ENCODE data around the gene KRT32.
"Not testable (repeated sequence)": the region's sequence is repeated elsewhere in the genome, so short reads cannot be mapped to it uniquely, and the experiment has no call there.

Gene KRT32

DNA sequence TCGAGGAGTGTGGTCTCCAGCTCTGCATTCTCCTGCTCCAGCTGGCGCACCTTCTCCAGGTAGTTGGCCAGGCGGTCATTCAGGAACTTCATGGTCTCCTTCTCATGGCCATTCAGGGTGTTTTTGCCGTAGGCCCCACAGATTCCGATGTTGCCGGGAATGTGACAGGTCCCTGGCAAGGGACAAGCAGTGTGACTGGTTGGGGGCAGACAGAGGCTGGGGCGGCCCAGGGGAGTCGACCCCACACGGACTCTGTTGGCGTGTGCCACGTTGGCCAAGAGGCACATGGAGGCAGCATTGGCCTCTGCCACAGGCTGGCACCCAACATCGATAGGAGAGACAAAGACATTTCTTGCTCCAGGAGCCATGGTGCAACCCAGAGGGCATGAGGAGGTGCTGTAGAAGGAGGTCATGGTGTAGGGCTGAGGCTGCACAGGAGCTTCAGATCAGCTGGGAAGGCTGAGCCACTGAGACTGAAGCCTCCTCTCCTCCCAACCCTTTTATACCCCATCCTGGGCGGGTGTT is 43.0 kb downstream of the KRT32 start, which contains the start of gene KRT37:
Gene KRT37 (minus strand): TSS at position 475 of the 525 bp plus-strand sequence. CDS start 62 bp downstream, at position 413.
- DNase-seq (ENCODE audit: low read depth): no peak

DNA sequence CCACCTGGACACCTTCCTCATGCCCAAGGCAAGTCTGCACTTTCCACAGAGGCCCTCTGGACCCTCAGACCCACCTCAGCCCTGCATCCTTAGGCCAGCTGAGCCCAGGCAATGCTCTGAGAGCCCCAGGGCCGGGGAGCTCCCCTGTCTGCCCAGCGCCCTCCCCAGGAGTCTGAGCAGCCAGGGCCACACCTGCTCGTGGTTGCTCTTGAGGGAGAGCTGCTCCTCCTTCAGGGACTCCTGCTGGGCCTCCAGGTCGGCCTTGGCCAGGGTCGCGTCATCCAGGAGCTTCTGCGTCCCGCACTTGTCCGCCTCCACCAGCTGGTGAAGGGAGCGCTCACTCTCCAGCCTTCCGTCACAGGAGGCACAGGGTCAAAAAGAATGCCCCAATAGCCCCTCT is 44.6 kb downstream of the KRT32 start:
- not testable (repeated sequence) for DNase-seq (ENCODE audit: low read depth)

DNA sequence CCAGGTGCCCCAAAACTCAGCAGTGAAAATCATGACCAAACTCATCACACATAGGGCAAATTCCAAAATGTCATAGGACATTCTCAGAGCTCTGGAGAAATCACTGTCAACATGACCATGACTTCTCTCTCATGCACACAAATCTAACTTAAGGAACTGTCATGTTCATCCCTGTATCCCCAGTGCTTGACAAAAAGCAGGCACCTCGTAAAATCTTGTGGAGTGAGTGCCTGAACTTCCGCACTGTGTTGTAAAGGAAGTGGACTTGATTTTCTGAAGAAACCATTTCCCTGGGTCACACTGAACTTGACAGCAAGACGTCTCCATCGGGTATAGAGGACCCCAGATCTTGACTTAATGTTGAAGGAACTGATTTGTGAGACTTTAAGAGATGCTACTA is 45.6 kb downstream of the KRT32 start:
- no peak for DNase-seq (ENCODE audit: low read depth)

DNA sequence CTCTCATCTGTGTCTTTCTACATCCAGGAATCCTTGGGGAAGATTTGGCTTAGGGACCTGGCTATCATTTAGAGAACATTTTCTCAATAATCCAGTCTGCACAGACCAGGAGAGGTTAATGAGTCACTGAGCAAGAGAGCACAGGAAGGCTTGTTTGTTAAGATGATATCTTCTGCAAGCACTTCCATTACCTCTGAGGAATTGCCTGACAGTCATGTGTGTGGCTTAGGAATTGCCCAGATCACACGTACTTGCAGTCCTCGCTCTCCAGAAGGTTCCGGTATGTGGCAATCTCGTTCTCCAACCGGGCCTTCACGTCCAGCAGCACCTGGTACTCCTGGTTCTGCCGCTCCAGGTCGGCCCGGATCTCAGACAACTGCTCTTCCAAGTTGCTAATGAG is 46.1 kb downstream of the KRT32 start:
- no peak for DNase-seq (ENCODE audit: low read depth)

DNA sequence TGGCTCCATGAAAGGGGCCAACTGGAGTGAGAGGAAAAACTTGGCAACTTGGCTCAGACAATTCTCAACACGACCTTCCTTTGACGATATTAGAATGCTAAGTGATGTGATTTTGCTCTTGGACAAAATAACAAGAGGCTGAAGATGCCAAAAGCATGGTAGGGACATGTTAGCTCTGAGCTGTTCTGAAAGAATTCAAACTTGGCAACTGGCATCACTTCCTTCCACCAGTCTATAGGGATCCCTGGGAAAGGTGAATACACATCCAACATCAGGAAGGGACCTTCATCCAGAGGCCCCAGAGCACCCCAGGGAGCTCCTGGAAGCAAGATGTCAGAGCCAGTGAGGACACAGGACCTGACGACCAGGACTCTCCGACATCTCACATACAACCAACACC is 47.1 kb downstream of the KRT32 start:
- no peak for DNase-seq (ENCODE audit: low read depth)

DNA sequence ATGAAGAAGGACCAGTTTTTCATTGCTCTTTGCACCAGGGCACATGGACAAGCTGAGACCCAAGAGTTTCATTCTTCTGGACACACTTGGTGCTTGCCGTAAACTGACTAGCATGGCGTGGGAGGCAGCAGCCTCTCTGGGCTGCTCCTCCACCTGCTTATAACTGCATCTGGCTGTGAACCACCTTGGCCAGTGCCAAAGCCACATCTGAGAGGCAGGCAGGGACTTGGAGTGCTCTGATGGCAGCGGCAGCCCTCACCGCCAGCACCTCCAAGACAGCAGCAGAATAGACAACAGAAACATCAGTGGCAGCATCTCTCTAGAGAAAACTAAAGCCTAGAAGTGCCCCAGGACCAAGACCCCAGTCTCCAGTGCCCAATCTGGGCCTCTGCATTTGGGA is 47.5 kb downstream of the KRT32 start:
- DNase-seq (ENCODE audit: low read depth): no peak

DNA sequence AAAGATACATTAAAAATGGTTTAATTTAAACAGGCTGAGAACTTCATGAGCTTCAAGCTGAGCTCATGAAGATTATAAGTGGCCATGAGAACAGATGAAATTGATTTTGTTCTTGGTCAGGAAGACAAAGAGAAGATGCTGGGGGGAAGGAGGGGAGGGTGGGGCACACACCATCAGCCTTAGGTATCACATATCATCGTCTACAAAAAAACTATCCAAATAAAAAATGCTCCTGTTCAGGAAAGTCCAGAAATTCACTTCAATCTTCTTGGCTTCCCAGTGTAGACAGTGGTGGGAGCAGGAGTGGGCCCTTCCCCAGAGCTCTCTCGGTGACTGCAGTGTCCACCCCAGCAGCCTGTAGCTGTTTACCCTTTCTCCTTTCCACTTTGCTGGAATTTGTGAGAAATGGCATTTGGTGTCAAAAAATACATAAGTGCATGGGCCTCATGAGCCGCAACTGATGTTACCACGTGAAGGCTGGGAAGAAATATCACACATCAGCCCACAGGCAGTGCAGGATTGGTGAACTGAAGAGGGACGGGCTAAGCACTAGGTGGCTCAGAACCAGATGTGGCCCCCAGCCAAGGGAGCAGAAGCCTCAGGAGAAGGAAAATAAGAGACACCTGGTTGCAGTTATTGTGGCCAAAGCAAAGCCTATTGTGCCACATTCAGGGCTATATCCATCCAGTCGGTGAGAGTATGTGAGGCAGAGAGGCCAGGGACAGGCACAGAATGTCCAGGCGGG is 48.9 kb downstream of the KRT32 start:
- DNase-seq (ENCODE audit: low read depth): no peak

DNA sequence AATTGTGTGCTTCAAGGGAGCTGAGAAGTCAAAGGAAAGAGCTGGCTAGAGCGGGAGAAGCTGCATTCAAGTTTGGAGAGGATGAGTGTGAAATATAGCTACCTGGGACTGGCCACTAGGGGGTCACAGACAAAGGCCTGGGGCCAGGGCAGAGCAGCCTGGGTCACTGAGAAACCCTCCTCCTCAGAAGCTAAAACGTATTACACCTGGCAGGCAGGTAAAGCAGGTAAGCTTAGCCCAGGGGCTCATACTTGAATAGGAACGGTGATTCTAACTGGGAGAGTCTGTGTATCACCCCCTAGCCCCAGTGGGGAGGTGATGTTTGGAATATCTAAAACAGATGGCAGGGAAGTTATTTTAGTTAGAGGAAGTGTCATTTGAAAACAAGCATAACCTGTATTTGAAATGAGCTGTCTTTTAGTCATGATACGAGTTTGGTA is 49.6 kb downstream of the KRT32 start:
- DNase-seq (ENCODE audit: low read depth): no peak

DNA sequence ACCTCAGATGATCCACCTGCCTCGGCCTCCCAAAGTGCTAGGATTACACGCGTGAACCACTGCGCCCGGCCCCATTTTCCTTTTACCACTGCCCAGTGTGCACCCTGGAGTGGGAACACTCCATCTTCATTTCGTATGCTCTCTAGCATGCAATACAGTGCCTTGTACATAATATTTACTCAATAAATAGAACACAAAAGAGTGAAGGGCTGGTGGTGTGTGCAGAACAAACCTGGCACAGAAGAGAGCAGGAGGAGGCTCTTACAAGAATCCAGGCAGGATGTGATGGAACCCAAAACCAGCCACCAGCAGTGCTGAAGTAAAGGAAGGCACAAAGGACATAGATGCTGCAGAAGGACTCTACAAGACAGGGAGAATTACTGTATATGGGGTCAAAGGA is 50.1 kb downstream of the KRT32 start:
- DNase-seq (ENCODE audit: low read depth): no peak

DNA sequence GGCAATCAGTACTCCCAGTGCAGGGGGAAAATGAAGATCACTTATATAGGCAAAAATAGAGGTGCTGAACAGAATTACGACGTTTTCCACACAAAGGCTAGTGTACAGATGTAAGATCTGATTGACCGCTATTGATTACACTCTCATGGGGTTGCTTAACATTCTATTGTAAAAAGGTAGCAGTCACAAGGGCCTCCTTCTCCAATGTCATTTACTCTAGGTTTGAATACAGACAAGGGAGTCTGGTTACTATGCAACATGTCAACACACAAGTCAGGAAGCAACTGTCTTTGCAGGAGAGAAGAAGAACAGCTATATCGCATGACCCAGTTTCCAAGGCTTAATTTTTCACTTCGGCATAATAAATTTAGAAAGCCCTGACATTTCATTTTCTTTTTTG is 50.7 kb downstream of the KRT32 start:
- no peak for DNase-seq (ENCODE audit: low read depth)

DNA sequence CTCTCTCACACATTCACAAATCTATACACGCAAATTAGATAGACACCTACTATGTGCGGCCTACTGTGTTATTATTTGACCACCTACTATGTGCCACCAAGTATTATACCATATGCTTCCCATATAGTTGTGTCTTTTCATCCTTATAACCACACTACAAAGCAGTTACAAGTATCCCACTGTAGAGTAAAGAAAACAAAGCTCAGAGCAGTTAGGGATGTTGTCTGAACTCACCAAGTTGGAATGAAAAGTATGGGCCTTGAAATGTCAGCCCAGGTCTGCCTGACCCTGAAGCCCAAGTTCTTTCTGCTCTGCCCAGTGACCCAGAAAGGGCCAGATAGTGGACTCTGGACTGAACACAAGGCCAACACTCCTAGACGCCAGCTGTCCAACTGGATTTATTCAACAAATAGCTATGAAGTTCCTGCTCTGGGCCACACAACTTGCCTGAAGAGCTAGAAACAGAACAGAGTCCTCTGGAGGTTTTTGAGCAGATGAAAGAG is 51.3 kb downstream of the KRT32 start:
- DNase-seq (ENCODE audit: low read depth): no peak

DNA sequence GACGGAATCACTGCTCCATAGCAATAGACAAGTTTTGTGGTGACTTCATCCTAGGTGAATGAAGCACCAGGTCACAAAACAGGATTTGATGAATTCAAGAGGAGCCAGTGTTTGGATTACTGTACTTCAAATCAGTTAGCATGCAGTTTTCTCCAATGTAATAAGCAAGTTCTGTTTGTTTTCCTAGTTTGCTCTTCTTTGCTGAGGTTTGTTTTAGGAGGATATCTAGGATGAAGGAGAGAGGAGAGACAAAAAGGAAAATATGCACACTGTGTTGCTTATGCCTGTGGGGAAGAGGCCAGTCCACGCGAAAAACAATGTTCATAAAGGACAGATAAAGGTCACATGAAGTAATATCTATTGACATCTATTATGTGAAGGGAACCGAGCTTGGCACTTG is 51.8 kb downstream of the KRT32 start:
- no peak for DNase-seq (ENCODE audit: low read depth)

DNA sequence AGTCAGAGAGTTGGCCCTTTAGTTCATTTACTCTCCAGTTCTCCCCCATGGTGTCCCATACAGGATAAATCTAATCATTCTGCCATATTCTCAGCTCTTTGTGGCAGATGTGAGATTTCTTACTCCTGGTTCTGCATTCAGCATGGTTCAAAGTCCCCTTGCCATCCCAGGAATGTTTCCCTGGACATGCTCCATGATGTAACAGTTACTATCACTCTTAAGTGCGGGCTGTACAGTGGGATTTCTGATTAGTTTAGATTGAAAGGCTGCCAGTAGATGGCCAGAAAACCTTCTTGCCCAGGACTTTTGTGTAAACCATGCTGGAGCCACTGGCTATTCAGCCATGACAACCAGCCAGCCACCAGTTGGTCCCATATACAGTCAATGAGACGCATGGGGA is 53.2 kb downstream of the KRT32 start:
- no peak for DNase-seq (ENCODE audit: low read depth)

DNA sequence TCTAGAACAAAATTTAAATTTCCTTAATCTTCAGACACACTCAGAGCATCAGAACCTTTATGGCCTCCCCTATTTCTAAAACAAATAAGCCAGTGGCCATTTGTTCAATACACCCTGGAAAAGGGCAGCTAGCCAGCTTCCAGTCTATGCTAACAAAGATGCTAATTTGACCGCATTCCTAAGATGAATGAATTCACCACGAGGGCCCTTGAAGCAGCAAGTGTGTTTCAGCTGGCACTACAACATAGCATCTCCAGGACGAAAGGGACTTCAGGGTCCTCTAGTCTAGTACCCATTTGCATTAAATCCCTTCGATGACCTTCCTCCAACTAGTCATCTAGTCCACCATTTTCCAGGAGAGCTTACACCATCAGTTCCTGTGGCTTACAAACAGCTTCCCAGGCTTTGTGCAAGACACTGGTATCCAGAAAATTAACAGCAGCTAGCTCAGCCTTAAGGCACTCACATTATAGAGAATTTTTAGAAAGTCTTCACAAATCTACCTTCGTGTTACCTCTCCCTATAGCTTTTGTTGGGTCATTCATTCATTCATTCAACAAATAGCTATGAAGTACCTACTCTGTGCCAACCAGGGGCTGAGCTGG is 53.7 kb downstream of the KRT32 start:
- no peak for DNase-seq (ENCODE audit: low read depth)

DNA sequence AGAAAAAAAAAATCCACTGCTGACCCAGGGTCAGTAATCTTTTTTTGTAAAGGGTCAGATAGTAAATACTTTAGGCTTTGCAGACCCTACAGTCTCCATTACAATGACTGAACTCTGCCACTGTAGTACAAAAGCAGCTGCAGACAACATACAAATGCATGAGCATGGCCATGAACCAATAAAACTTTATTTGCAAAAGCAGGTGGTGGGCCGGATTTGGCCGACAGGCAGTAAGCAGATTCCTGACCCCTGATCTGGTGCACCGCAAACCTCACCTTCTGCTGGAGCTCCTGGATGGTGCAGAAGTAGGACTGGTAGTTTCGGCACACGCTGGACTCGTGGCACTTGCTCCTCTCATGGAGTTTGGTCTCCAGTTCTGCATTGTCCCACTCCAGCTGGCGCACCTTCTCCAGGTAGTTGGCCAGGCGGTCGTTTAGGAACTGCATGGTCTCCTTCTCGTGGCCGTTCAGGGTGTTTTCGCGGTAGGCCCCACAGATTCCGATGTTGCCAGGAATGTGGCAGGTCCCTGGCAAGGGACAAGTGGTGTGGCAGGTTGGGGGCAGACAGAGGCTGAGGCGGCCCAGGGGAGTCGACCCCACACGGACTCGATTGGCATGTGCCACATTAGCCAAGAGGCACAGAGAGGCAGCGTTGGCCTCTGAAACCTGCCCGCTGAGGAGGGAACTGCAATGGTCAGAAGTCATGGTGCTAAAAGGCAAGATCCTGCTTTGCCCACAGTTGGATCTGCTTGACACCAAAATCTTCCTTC is 55.9 kb downstream of the KRT32 start:
- DNase-seq (ENCODE audit: low read depth): no peak

All from activated T-helper 1 cell treated with Interleukin-2 at 50 U/mL for 16 hours (primary cell).